ENCODE measurements around the gene FKRP. TPM values are rescaled to one million over a fixed set of nuclear protein-coding genes. Genes with fewer than 3 reads are reported as not detected.

FKRP gene
- total and polyA plus RNA-seq, 2 of the 13 experiments (the other 11 are each of a cell fraction or from before 2014, with no cell fraction given) = 7.3 to 9.8 TPM

GRCh38 chr19:46787331-46788261, 41.7 kb downstream of the FKRP start:
- Histone ChIP-seq H3K9me3 (ENCODE audit: low read length) (no peaks in the 10 kb centered on the region), H3K4me1 (ENCODE audit: insufficient read depth, low read length) (peaks cover 52% of the 10 kb centered on the region), H3K27ac (ENCODE audit: extremely low read length, insufficient read depth, low read length) (peak overlapping the region; percentile 82), H3K36me3 (replicated peaks in 1 of 2; ENCODE audit: control insufficient read depth in 1 of 2, insufficient read depth in 2 of 2, low read length in 2 of 2) (peaks cover 10 to 19% of the 10 kb centered on the region in 2 experiments), H4K20me1 (ENCODE audit: insufficient read depth, low read length) (peaks cover 21% of the 10 kb centered on the region), H2AFZ (ENCODE audit: low read length) (no peak overlapping the region), H3K79me2 (ENCODE audit: insufficient read depth, low read length) (peaks cover 57% of the 10 kb centered on the region), H3K4me2 (ENCODE audit: low read depth, low read length) (peak overlapping the region; percentile 99), H3K4me3 (replicated peaks in 1 of 3; ENCODE audit: insufficient read depth in 1 of 3, low read depth in 2 of 3, low read length in 3 of 3) (peak overlapping the region; percentile 87 to 100 (median 98)), H3K9ac (ENCODE audit: insufficient read depth, low read depth, low read length) (peak overlapping the region; percentile 95), H3K27me3 (ENCODE audit: control insufficient read depth in 1 of 2, insufficient read depth in 2 of 2, low read length in 2 of 2) (no peaks in the 10 kb centered on the region; a peak in 1 of 5 replicates)
- TSS peak; percentile 75 for BruUV-seq (replicated peaks)
- 0% methylated on average over 12 of the region's 80 CpGs for WGBS (ENCODE audit: low lambda C conversion rate)
- ChIA-PET POLR2A (interaction anchor here (0.6 to 5.9 kb wide), 27 partner anchors 8 to 1070 kb away, joined by 3 to 66 read pairs (median 5); partner anchors contain the start of genes ARHGAP35, CALM3 and ZC3H4), CTCF (ENCODE audit: low intra/inter-chr PET ratio, low total read pairs) (no interaction called here)
- intact Hi-C loops (cut with micrococcal nuclease; ENCODE audit: unreplicated experiment) (no loop called here), in situ Hi-C loops (cut with HindIII; ENCODE audit: extremely low pct_ligation_motif_present, low pct_unique_long_range_greater_than_20kb) (no loop called here)
- peak; percentile 21 for ATAC-seq
- FAIRE-seq = no peak
- DNase-seq (ENCODE audit: low spot score) = peak; percentile 54
- TF ChIP-seq AGO1 (IDR thresholded peaks at IDR 0.05; ENCODE audit: low read depth, low read length, poor library complexity, severe bottlenecking) = no peak
- no peak for TF ChIP-seq MIXL1 (CRISPR knock-in tag; IDR thresholded peaks at IDR 0.05)
- TF ChIP-seq DDIT3 (CRISPR knock-in tag; IDR thresholded peaks at IDR 0.05) = no peak
- TF ChIP-seq ZNF644 (CRISPR knock-in tag; IDR thresholded peaks at IDR 0.05; ENCODE audit: low read depth) = no peak
- no peak for TF ChIP-seq ZNF333 (CRISPR knock-in tag; IDR thresholded peaks at IDR 0.05; ENCODE audit: borderline replicate concordance)
- TF ChIP-seq ZBTB34 (CRISPR knock-in tag; IDR thresholded peaks at IDR 0.05) = no peak
- no peak for TF ChIP-seq ZNF296 (CRISPR knock-in tag; conservative IDR thresholded peaks at IDR 0.05)
- peak; percentile 51; the same call in 1 of the 2 replicates for TF ChIP-seq ATF7-NPFF (CRISPR knock-in tag; IDR thresholded peaks at IDR 0.05; ENCODE audit: low read depth)
- no peak for TF ChIP-seq MED13 (CRISPR knock-in tag; IDR thresholded peaks at IDR 0.05)
- TF ChIP-seq ARNT2 (CRISPR knock-in tag; IDR thresholded peaks at IDR 0.05; ENCODE audit: low read depth) = no peak; the same call in none of the 2 replicates
- TF ChIP-seq LRRFIP1 (CRISPR knock-in tag; conservative IDR thresholded peaks at IDR 0.05) = no peak
- no peak for TF ChIP-seq MIER3 (CRISPR knock-in tag; IDR thresholded peaks at IDR 0.05; ENCODE audit: borderline replicate concordance)
- TF ChIP-seq ZNF841 (CRISPR knock-in tag; IDR thresholded peaks at IDR 0.05; ENCODE audit: borderline replicate concordance) = no peak
- peak; percentile 79 for TF ChIP-seq MXD3 (CRISPR knock-in tag; IDR thresholded peaks at IDR 0.05)
- 0 out of 2 replicates have a peak, but pooled peaks have one; percentile 33 for TF ChIP-seq NFATC3 (CRISPR knock-in tag; IDR thresholded peaks at IDR 0.05)
- peak; percentile 74 for TF ChIP-seq TFDP2 (CRISPR knock-in tag; IDR thresholded peaks at IDR 0.05)
